NCI-H2107 (cell line): ENCODE results near the gene CSNK1D.

ENCODE experiments used
- DNase-seq: peaks from one replicate; lab custom pipeline; 2025; lab: John Stamatoyannopoulos, UW

CSNK1D gene

GRCh38 chr17:82252511-82253178, 20.9 kb downstream of the CSNK1D start:
- DNase-seq: no peak

DNA sequence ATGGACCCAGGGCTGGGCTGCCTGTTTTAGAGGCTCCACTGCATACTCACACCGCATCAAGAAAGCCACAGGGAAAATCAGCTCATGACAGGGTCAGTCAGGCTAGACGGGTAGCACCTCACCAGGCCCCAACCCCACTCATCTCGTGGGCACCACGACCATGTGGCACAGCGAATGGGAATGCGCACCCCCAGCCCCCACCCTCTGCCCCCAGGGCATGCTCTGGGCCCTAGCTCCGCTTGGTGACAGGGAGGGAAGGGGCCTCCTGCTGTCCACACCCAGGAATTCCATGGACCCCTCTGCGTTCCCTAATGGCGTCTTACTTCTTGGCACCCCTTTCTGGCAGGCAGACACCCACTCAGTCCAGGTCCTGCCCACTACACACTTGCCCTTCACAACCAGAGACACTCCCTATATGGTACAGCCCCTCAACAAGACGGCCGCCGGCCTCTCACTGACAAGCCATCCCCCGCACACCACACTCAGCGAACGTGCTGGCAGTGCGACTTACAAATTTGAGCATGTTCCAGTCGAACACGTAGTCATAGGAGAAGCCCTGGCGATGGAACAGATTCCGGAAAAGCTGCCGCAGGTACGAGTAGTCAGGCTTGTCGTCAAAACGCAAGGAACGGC, 22.5 kb downstream of the CSNK1D start:
- no peak for DNase-seq

GRCh38 chr17:82249896-82250581, 23.5 kb downstream of the CSNK1D start:
- no peak for DNase-seq

DNA sequence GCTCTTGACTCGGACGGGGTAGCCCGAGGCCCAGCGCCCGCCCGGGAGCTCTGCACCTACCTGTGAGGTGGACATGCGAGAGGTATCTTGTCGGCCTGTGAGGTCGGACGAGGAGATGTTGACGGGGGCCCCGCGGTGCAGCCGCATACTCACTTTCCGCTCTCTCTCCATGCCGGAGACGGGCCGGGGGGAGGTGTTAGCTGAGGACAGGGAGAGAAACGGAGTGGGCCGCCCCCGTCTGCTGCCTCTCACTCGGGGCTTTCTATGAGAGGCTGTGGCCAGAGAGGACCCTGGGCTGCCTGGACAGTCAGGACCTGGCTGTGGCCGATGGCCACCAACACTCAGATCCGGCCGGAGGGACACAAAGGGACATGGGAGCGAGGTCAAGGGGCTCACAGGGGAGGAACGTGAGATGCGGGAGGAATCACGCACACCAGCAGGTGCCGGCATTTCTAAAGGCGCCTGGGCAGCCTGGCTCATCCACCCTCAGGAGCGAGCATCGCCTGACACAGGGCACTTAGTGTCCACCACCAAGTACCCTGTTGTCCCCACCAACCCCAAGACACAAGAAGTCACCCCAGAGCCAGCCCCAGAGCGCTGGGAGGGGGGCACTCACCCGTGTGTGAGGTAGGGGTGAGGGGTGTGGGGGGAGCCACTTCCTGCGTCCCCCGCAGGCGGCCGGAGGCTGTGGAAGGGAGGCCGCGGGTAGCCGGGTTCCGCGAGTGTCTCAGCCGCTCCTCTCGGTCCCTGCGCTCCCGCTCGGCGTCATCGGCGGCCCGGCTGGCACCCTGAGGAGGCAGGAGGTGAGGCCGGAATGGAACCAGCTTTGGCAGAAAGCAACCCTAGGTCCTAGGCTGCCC, 24.5 kb downstream of the CSNK1D start:
- DNase-seq: no peak

- DNase-seq: no peak
Measured at GRCh38 chr17:82247856-82248671, 25.4 kb downstream of the CSNK1D start.

- no peak for DNase-seq
Measured at GRCh38 chr17:82247182-82247823, 26.2 kb downstream of the CSNK1D start.

GRCh38 chr17:82246365-82247181, 26.9 kb downstream of the CSNK1D start:
- peak; percentile 82 for DNase-seq

DNA sequence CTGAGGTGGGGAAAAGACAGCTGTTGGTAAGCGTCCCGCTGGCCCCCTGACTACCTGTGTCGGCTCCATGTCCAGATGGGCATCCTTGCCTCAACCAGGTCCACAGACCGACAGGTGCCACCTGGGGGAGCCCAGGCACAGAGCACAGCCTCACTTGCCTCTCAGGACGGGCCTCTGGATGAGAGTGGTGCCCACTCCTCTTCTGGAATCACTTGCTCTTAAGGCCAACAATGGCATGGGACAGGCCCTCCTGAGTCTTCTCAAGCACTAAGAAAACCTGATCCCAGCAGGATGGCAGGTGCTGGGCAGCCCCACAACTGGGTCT, 27.5 kb downstream of the CSNK1D start:
- DNase-seq: no peak

GRCh38 chr17:82245134-82246039, 28.1 kb downstream of the CSNK1D start:
- DNase-seq: no peak

DNA sequence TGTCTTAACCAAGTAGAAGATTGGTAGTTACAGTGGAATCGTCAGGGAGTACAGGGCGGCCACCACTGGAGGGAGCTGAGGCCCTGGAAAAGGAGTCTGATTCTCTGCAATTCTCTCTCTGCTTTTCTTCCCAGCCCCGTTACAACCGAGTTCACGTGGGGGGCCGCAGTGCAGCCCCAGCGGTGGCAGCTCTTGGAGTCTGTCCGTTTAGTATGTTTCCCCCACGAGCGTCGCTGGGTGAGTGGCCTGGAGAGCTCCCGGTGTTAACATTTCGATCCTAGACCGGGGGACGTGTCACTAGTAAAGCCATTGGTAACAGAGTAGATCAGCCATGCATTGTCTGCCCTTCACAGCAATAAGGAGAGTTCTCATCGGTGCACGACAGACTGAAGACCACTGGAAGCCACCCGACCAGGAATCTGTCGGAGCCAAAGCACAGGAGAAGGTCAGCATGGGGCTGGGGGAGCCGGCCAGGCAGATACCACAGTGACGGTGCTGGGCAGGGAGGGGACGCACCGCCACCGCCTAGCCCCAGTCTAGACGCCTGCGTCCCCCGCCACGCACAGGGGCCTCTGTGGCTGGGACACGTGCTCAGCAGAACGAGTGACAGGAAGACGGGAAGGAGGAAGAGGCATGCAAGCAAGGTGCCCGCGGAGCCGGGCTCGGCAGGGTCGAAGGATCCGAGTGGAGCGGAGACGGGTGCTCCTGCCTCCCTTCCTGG, 28.9 kb downstream of the CSNK1D start:
- DNase-seq: no peak

DNA sequence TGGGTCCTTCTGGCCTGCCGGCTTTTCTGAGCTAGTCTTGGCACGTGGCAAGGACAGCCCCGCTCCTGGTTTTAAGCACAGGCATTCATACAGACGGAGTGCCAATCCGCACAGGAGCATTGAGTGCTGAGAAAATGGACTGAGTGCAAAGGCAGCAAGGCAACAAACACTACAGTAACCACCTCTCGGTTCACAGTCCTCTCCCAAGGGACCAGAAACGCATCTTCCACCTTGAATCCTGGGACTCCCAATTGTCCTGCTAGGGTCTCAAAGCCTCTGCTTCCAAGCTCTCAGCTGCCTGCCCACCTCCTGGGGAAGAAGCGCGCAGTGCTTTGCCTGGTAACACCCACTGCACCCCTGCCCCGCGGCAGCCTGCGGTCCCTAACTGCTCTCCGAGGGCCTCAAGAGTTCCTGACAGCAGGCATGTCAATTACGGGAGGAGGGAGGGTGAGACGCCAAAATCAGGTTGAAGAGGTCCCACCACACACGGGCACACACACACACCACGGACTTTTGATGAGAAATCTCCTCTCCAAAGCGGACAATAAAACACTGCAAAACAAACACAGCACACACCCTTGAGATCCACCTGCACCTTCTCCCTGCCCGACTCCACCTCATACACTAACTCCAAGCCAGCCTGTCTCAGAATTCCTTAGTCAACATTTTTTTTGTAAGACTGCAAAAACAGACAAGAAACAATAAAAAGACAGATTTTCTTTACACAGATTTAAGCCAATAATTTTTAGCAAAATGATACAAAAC, 29.7 kb downstream of the CSNK1D start:
- no peak for DNase-seq

DNA sequence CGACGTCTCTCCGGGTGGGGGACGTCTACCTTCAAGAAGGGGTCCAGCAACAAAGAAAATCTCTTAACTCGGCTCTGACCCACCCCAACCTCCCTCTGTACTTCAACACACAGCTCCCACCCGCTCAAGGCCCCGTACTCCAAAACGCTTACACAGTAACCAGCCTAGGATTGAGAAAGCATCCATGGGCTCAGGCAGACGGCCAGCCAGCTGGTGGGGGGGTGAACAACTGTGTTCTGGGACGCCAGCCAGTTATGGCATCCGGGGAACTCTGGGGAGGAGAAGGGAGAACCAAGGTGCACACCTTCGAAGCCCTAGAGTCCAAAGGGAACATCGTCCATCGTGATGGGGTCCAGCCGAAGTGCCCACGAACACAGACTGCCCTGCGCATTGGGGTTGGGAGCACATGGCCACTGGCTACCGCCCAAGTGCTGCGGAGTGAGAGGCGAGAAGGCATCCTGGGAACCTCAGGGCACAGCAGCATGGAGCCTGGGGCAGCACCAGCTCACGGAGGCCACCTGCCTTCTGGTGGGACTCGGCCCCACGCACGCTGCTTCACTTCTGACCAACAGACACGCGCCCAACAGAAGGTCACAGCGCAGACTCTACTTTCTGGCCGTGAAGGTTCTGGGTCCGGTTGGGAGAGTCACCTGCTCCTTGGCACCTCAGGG, 30.4 kb downstream of the CSNK1D start:
- DNase-seq: no peak

- no peak for DNase-seq
Measured at GRCh38 chr17:82242698-82242976, 30.9 kb downstream of the CSNK1D start.

DNA sequence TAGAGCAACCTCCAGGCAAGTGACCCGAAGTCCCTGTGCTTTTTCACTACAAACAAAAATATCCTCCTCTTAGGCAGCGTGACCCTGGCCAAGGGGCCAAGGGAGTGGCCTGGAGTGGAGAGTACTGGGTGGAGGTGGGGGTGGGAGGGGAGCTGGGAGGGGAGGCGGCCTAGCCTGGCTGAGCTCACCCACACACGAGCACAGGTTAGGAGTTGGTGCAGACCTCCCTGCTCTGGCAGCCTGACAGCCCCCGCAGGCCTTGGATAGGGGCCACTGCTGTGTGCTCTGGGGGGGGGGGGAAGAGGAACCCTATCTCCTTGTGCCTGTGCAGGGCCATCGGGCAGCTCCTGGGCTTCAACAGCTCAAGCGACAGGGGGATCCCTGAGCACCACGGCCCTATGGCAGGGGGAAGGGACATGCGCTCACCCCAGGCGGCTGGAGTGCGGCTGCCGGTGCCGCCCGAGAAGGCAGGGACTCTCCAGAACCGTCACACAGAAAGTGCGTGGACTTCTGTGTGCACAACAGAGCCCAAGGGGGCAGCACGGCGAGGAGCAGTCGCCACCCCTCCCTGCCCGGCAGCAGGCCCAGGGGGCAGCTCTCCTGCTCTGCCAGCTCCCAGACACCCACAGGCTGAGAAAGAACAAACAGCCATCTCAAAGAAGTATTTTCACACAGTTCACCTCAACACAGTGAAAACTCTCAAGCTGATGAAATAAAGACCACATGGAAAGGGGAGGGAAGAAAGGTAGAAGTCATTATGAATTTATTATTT, 31.4 kb downstream of the CSNK1D start:
- no peak for DNase-seq

GRCh38 chr17:82241183-82241925, 32.1 kb downstream of the CSNK1D start:
- DNase-seq: no peak
